GM12878 (cell line): ENCODE measurements around the gene SCP2. TPM values are rescaled to one million over a fixed set of nuclear protein-coding genes. Genes with fewer than 3 reads are reported as not detected.

Experiments
- ATAC-seq: fragments of 200-7000 bp; cut with Tn5 transposase; 3 replicates; pipeline ENCODE4 v1.9.1; 2020; ENCODE audit warnings: mild to moderate bottlenecking, moderate library complexity
- BruUV-seq: library from RNA; stranded (reverse); fragments of 400-500 nt; replicated peaks from 2 replicates; lab custom pipeline; 2021; lab: Mats Ljungman, UMichigan
- CTCF ChIA-PET: fragments of 300-600 bp; sonication (Branson Sonifier 250); formaldehyde crosslinking; extraction: SDS; loops from one replicate; lab custom pipeline; 2021; ENCODE audit warnings: inconsistent platforms; lab: Yijun Ruan, JAX
- POLR2A ChIA-PET: fragments of 350-600 bp; formaldehyde crosslinking; extraction: SDS; loops from one replicate; lab custom pipeline; 2021; ENCODE audit warnings: inconsistent platforms; lab: Charles Lee
- RAD21 ChIA-PET: fragments of 300-600 bp; sonication (Branson Sonifier 250); formaldehyde crosslinking; loops from one replicate; lab custom pipeline; 2023; ENCODE audit warnings: antibody characterized with exemption; ENCODE audit not compliant: unreplicated experiment; lab: Charles Lee
- SMC1A ChIA-PET: fragments of 300-600 bp; sonication (Branson Sonifier 250); formaldehyde crosslinking; loops from one replicate; lab custom pipeline; 2023; ENCODE audit not compliant: unreplicated experiment, uncharacterized antibody; lab: Charles Lee
- DNase-seq: peaks from one replicate; pipeline ENCODE4 v3.0.0-alpha.2; 2011; ENCODE audit warnings: low read depth, low spot score
- FAIRE-seq: peaks from 3 replicates; lab custom pipeline; 2011; peaks lifted over from hg19 to GRCh38; lab: Jason Lieb, UNC
- H2AFZ ChIP-seq: 2 replicates; pipeline ENCODE4 v1.6.0; 2011; ENCODE audit warnings: low read depth, low read length, control low read depth; ENCODE audit not compliant: control insufficient read depth
- H3K27ac ChIP-seq: 2 replicates; pipeline ENCODE4 v1.5.1; 2011; ENCODE audit warnings: control low read depth; ENCODE audit not compliant: control insufficient read depth, insufficient read depth
- H3K27me3 ChIP-seq, 2 experiments: replicated peaks in 1 of 2; 2 replicates each; pipeline versions ENCODE4 v1.6.0 to v1.6.1; 2011; ENCODE audit warnings: low read length in 1 of 2; ENCODE audit not compliant: control insufficient read depth in 2 of 2, insufficient read depth in 2 of 2
- H3K36me3 ChIP-seq, 2 experiments: 2 replicates each; pipeline ENCODE4 v1.5.1; 2011; ENCODE audit warnings: low read length in 1 of 2; ENCODE audit not compliant: control insufficient read depth in 2 of 2, insufficient read depth in 2 of 2
- H3K4me1 ChIP-seq: 2 replicates; pipeline ENCODE4 v1.6.1; 2011; ENCODE audit warnings: mild to moderate bottlenecking, low read length, moderate library complexity, mixed read lengths; ENCODE audit not compliant: control insufficient read depth, insufficient read depth
- H3K4me2 ChIP-seq: 2 replicates; pipeline ENCODE4 v1.6.0; 2011; ENCODE audit warnings: control low read depth; ENCODE audit not compliant: control insufficient read depth, insufficient read depth
- H3K4me3 ChIP-seq: fragments of 200-600 bp; sonication (generic); 2 replicates; pipeline ENCODE4 v1.5.1; 2016
- H3K79me2 ChIP-seq: 2 replicates; pipeline ENCODE4 v1.6.0; 2011; ENCODE audit warnings: low read length; ENCODE audit not compliant: control insufficient read depth, insufficient read depth
- H3K9ac ChIP-seq: 2 replicates; pipeline ENCODE4 v1.8.0; 2011; ENCODE audit warnings: low read length, control low read depth, mixed read lengths; ENCODE audit not compliant: control insufficient read depth, insufficient read depth
- H3K9me3 ChIP-seq: replicated peaks from 3 replicates; pipeline ENCODE4 v1.5.1; 2011; ENCODE audit warnings: mild to moderate bottlenecking, low read length; ENCODE audit not compliant: control insufficient read depth, insufficient read depth
- H4K20me1 ChIP-seq: 2 replicates; pipeline ENCODE4 v1.6.0; 2011; ENCODE audit not compliant: control insufficient read depth, insufficient read depth
- BCL3 ChIP-seq: IDR thresholded peaks from 2 replicates; pipeline ENCODE4 v1.6.1; 2011; ENCODE audit warnings: borderline replicate concordance, low read depth, mild to moderate bottlenecking, moderate library complexity, low read length; ENCODE audit not compliant: insufficient read depth, poor library complexity, severe bottlenecking
- CBX3 ChIP-seq: fragments of 200-600 bp; sonication (generic); IDR thresholded peaks from 2 replicates; pipeline ENCODE4 v1.6.1; 2016; ENCODE audit warnings: low read depth, borderline replicate concordance
- CBX5 ChIP-seq: sonication (generic); IDR thresholded peaks from 2 replicates; pipeline ENCODE4 v1.6.1; 2016; ENCODE audit warnings: low read depth, moderate library complexity, mild to moderate bottlenecking, inconsistent platforms
- CHD1 ChIP-seq: IDR thresholded peaks from 2 replicates; pipeline ENCODE4 v1.6.1; 2012; ENCODE audit warnings: low read depth, low read length, improper control_type of control experiment
- EGR1 ChIP-seq, 2 experiments: IDR thresholded peaks; 1 replicate in 1 of 2; 2 replicates in 1 of 2; pipeline ENCODE4 v1.6.1; 2011 to 2012; ENCODE audit warnings: low read depth in 2 of 2, low read length in 2 of 2, borderline replicate concordance in 1 of 2, mild to moderate bottlenecking in 1 of 2, moderate library complexity in 1 of 2
- HDAC6 ChIP-seq: fragments of 200-600 bp; sonication (generic); IDR thresholded peaks from one replicate; pipeline ENCODE4 v1.8.0; 2017; ENCODE audit warnings: antibody characterized with exemption; ENCODE audit not compliant: unreplicated experiment
- NRF1 ChIP-seq: conservative IDR thresholded peaks from 2 replicates; pipeline ENCODE4 v1.6.1; 2011; ENCODE audit warnings: mild to moderate bottlenecking, low read depth, low read length, improper control_type of control experiment
- PKNOX1 ChIP-seq: fragments of 450-650 bp; IDR thresholded peaks from 2 replicates; pipeline ENCODE4 v1.6.1; 2016; ENCODE audit warnings: mild to moderate bottlenecking
- POLR2A ChIP-seq: IDR thresholded peaks from 2 replicates; pipeline ENCODE4 v1.6.1; 2011; ENCODE audit warnings: low read depth, mild to moderate bottlenecking, low read length
- PRDM15 ChIP-seq: fragments of 450-650 bp; formaldehyde crosslinking; IDR thresholded peaks from 2 replicates; pipeline ENCODE4 v1.4.0; 2020; ENCODE audit warnings: mild to moderate bottlenecking, moderate library complexity
- SMC3 ChIP-seq: IDR thresholded peaks from 2 replicates; pipeline ENCODE4 v1.6.1; 2011; ENCODE audit warnings: low read length, improper control_type of control experiment, borderline replicate concordance
- ZNF592 ChIP-seq: fragments of 450-650 bp; IDR thresholded peaks from 2 replicates; pipeline ENCODE4 v1.6.1; 2017; ENCODE audit warnings: mild to moderate bottlenecking, moderate library complexity
- WGBS: methylation state at CpG from one replicate; pipeline ENCODE4 v1.1.6; 2016; ENCODE audit warnings: low lambda C conversion rate; ENCODE audit not compliant: insufficient replicate concordance, insufficient coverage; ENCODE audit errors: missing lambda C conversion rate; 5-methylcytosine and 5-hydroxymethylcytosine counted together
- in situ Hi-C: fragments of 300-500 bp; cut with MboI; formaldehyde crosslinking; loops from 9 replicates; pipeline ENCODE4 v1.14.3; 2018; ENCODE audit warnings: mixed read lengths
- intact Hi-C: fragments of 100-400 bp; cut with micrococcal nuclease; formaldehyde crosslinking; loops from one replicate; pipeline ENCODE4 v1.14.2; 2022; ENCODE audit not compliant: unreplicated experiment
- polyA plus RNA-seq, 11 experiments: library from polyadenylated mRNA; depleted of rRNA in 4 of 11; unstranded in 6 of 11; stranded (reverse) in 5 of 11; fragments of >200 nt; fragmentation: Nextera tagmentation in 4 of 11; fragmentation: Illumina TruSeq in 1 of 11; extraction: Ambion mirVana in 4 of 11; extraction: Trizol in 1 of 11; gene quantifications; 1 replicate in 1 of 11; 2 replicates in 10 of 11; pipeline versions ENCODE4 v1.2.1 to v1.2.3, GENCODE V29; 2011 to 2016; ENCODE audit warnings: inconsistent platforms in 2 of 11, missing spikeins in 2 of 11, low read depth in 1 of 11
- total RNA-seq, 4 experiments: library from RNA; depleted of rRNA in 3 of 4; stranded (reverse); fragments of >200 nt in 3 of 4; fragmentation: Illumina TruSeq in 1 of 4; extraction: Trizol in 1 of 4; gene quantifications; 2 replicates each; pipeline versions ENCODE4 v1.2.1 to v1.2.3, GENCODE V29; 2013 to 2021

The SCP2 gene
- total and polyA plus RNA-seq, 10 of the 15 experiments (the other 5 are each of a cell fraction or from before 2014, with no cell fraction given), result 74.3 to 327 (median 127) TPM

GRCh38 chr1:53075206-53075605 lies 148.1 kb downstream of the SCP2 start (continued):
- TF ChIP-seq PRDM15 (CRISPR knock-in tag) (no peak), CHD1 (no peak), CBX3 (no peak), EGR1 (IDR thresholded peaks at IDR 0.05; ENCODE audit: borderline replicate concordance in 1 of 2, low read depth in 2 of 2, low read length in 2 of 2) (no peak)

GRCh38 chr1:53075761-53076163 lies 148.7 kb downstream of the SCP2 start:
- no peak overlapping the region for H3K27ac ChIP-seq
- H4K20me1 ChIP-seq, result no peaks in the 10 kb centered on the region
- 38% methylated on average over 8 of the region's 8 CpGs for WGBS
- ATAC-seq (no peak), DNase-seq (no peak), FAIRE-seq (no peak)
- ChIA-PET CTCF (interaction anchor here (0.6 kb wide), 1 partner anchor 795 kb away, joined by 3 read pairs; no protein-coding TSS in a partner anchor), POLR2A (no interaction called here), SMC1A (no interaction called here), RAD21 (no interaction called here)
- intact Hi-C loops (no loop called here), in situ Hi-C loops (no loop called here)
- no peaks in the 10 kb centered on the region for H3K79me2 ChIP-seq
- BruUV-seq, result no TSS peak
- no peak overlapping the region for H2AFZ ChIP-seq
- H3K27me3 ChIP-seq, result no peaks in the 10 kb centered on the region
- H3K9ac ChIP-seq, result no peak overlapping the region
- no peaks in the 10 kb centered on the region for H3K9me3 ChIP-seq
- no peaks in the 10 kb centered on the region for H3K36me3 ChIP-seq
- H3K4me3 ChIP-seq, result no peak overlapping the region
- H3K4me2 ChIP-seq, result no peak overlapping the region
- no peaks in the 10 kb centered on the region for H3K4me1 ChIP-seq
- TF ChIP-seq BCL3 (no peak), SMC3 (no peak), PKNOX1 (no peak), CBX3 (no peak), HDAC6 (no peak), CBX5 (no peak), NRF1 (no peak), ZNF592 (no peak), POLR2A (no peak)
